Measurements from ENCODE around the gene MAPKAPK3.

- TF ChIP-seq CTCF (IDR thresholded peaks at IDR 0.05; ENCODE audit: poor library complexity) (no peak), EZH2 (IDR thresholded peaks at IDR 0.05; ENCODE audit: borderline replicate concordance) (no peak), EZH2phosphoT487 (IDR thresholded peaks at IDR 0.05; ENCODE audit: low read depth, severe bottlenecking, unreplicated experiment) (no peak)
Observed at GRCh38 chr3:50625231-50626182, 8.6 kb downstream of the MAPKAPK3 start.

Data from hepatocyte (in vitro differentiated cells).